ENCODE measurements around the gene RERGL. TPM values are rescaled to one million over a fixed set of nuclear protein-coding genes. Genes with fewer than 3 reads are reported as not detected.

The RERGL gene
- not detected in 2 replicates for total RNA-seq

GRCh38 chr12:18090093-18090492, at the start of gene RERGL:
Gene RERGL, minus strand, starts transcription at chr12:18090193. Its CDS starts 53 bp downstream, at chr12:18090140.

Other genes starting within 250 kb of the RERGL start
- 0.13 TPM in 1 of 2 replicates, not detected in the other for gene PIK3C2G, start 171.3 kb upstream of the RERGL start, total RNA-seq